ENCODE data around the gene MNAT1. TPM values are rescaled to one million over a fixed set of nuclear protein-coding genes. Genes with fewer than 3 reads are reported as not detected.

Gene MNAT1
- total RNA-seq, 3 donors from 2014 or later (not counting 1 experiment from before 2014, with no cell fraction given): 33.8 to 45.4 (median 34.0) TPM

- H3K36me3 Mint-ChIP-seq: no peaks in the 10 kb centered on the region
- H3K4me3 ChIP-seq (ENCODE audit: low read length): no peak overlapping the region
- H3K9me3 ChIP-seq (ENCODE audit: control insufficient read depth, insufficient read depth, low read length): no peaks in the 10 kb centered on the region
- H3K27me3 ChIP-seq (ENCODE audit: control insufficient read depth, insufficient read depth, low read length): no peaks in the 10 kb centered on the region
- ATAC-seq: no peak
- H3K27me3 Mint-ChIP-seq (ENCODE audit: low read depth in 2 of 2): no peaks in the 10 kb centered on the region
- no peak overlapping the region for H3K27ac Mint-ChIP-seq
- H3K4me1 Mint-ChIP-seq: peaks cover 3 to 12% of the 10 kb centered on the region in 2 donors
- no peaks in the 10 kb centered on the region for H3K9me3 Mint-ChIP-seq
- H3K27ac ChIP-seq (ENCODE audit: low read length): no peak overlapping the region
- no peak for TF ChIP-seq CTCF (IDR thresholded peaks at IDR 0.05)
- WGBS (ENCODE audit: insufficient coverage): 96% methylated on average over 8 of the region's 8 CpGs
- no peaks in the 10 kb centered on the region for H3K36me3 ChIP-seq (ENCODE audit: control insufficient read depth, insufficient read depth, low read length)
- no peak for DNase-seq
- intact Hi-C loops (cut with micrococcal nuclease): no loop called here
- H3K4me1 ChIP-seq (ENCODE audit: control insufficient read depth, insufficient read depth, low read length): no peaks in the 10 kb centered on the region
- no peak overlapping the region for H3K4me3 Mint-ChIP-seq
Measured at GRCh38 chr14:60933920-60934655, 199.5 kb downstream of the MNAT1 start.

- Histone ChIP-seq H3K27me3 (ENCODE audit: control insufficient read depth, insufficient read depth, low read length) (no peaks in the 10 kb centered on the region), H3K36me3 (ENCODE audit: control insufficient read depth, insufficient read depth, low read length) (no peaks in the 10 kb centered on the region), H3K27ac (ENCODE audit: low read length) (no peak overlapping the region), H3K4me3 (ENCODE audit: low read length) (no peak overlapping the region), H3K4me1 (ENCODE audit: control insufficient read depth, insufficient read depth, low read length) (no peaks in the 10 kb centered on the region), H3K9me3 (ENCODE audit: control insufficient read depth, insufficient read depth, low read length) (no peaks in the 10 kb centered on the region)
- Mint-ChIP-seq H3K4me3 (no peak overlapping the region), H3K27ac (no peak overlapping the region), H3K9me3 (no peaks in the 10 kb centered on the region), H3K4me1 (peaks cover 7 to 19% of the 10 kb centered on the region in 2 donors), H3K27me3 (ENCODE audit: low read depth in 2 of 2) (no peaks in the 10 kb centered on the region), H3K36me3 (no peaks in the 10 kb centered on the region)
- no peak for TF ChIP-seq CTCF (IDR thresholded peaks at IDR 0.05)
- ATAC-seq (no peak), DNase-seq (no peak)
- intact Hi-C loops (cut with micrococcal nuclease): no loop called here
Measured at GRCh38 chr14:60935319-60935718, 200.8 kb downstream of the MNAT1 start.

- ATAC-seq (no peak), DNase-seq (no peak)
- Histone ChIP-seq H3K4me3 (ENCODE audit: low read length) (no peak overlapping the region), H3K36me3 (ENCODE audit: control insufficient read depth, insufficient read depth, low read length) (no peaks in the 10 kb centered on the region), H3K27me3 (ENCODE audit: control insufficient read depth, insufficient read depth, low read length) (no peaks in the 10 kb centered on the region), H3K9me3 (ENCODE audit: control insufficient read depth, insufficient read depth, low read length) (no peaks in the 10 kb centered on the region), H3K27ac (ENCODE audit: low read length) (no peak overlapping the region), H3K4me1 (ENCODE audit: control insufficient read depth, insufficient read depth, low read length) (no peaks in the 10 kb centered on the region)
- TF ChIP-seq CTCF (IDR thresholded peaks at IDR 0.05): no peak
- peaks cover 7 to 17% of the 10 kb centered on the region in 2 donors for H3K4me1 Mint-ChIP-seq
- no peaks in the 10 kb centered on the region for H3K36me3 Mint-ChIP-seq
- H3K27me3 Mint-ChIP-seq (ENCODE audit: low read depth in 2 of 2): no peaks in the 10 kb centered on the region
- H3K9me3 Mint-ChIP-seq: no peaks in the 10 kb centered on the region
- no peak overlapping the region for H3K4me3 Mint-ChIP-seq
- 100% methylated on average over 1 of the region's 1 CpG for WGBS (ENCODE audit: insufficient coverage)
- intact Hi-C loops (cut with micrococcal nuclease): no loop called here
- no peak overlapping the region for H3K27ac Mint-ChIP-seq
Measured at GRCh38 chr14:60943637-60944032, 209.1 kb downstream of the MNAT1 start.

GRCh38 chr14:60944204-60944603 lies 209.6 kb downstream of the MNAT1 start:
- H3K36me3 ChIP-seq (ENCODE audit: control insufficient read depth, insufficient read depth, low read length): no peaks in the 10 kb centered on the region
- no peaks in the 10 kb centered on the region for H3K27me3 ChIP-seq (ENCODE audit: control insufficient read depth, insufficient read depth, low read length)
- DNase-seq (no peak), ATAC-seq (no peak)
- intact Hi-C loops (cut with micrococcal nuclease): no loop called here
- TF ChIP-seq CTCF (IDR thresholded peaks at IDR 0.05): no peak
- no peaks in the 10 kb centered on the region for H3K9me3 Mint-ChIP-seq
- H3K27me3 Mint-ChIP-seq (ENCODE audit: low read depth in 2 of 2): no peaks in the 10 kb centered on the region
- no peaks in the 10 kb centered on the region for H3K9me3 ChIP-seq (ENCODE audit: control insufficient read depth, insufficient read depth, low read length)
- H3K4me3 ChIP-seq (ENCODE audit: low read length): no peak overlapping the region
- no peaks in the 10 kb centered on the region for H3K36me3 Mint-ChIP-seq
- no peaks in the 10 kb centered on the region for H3K4me1 ChIP-seq (ENCODE audit: control insufficient read depth, insufficient read depth, low read length)
- no peak overlapping the region for H3K4me3 Mint-ChIP-seq
- H3K4me1 Mint-ChIP-seq: peaks cover 3 to 11% of the 10 kb centered on the region in 2 donors
- no peak overlapping the region for H3K27ac ChIP-seq (ENCODE audit: low read length)
- H3K27ac Mint-ChIP-seq: no peak overlapping the region
- 88% methylated on average over 3 of the region's 4 CpGs for WGBS (ENCODE audit: insufficient coverage)

Measured in natural killer cell (primary cell).